Measurements from ENCODE around the gene ITLN1. TPM values are rescaled to one million over a fixed set of nuclear protein-coding genes. Genes with fewer than 3 reads are reported as not detected.
"Not testable (repeated sequence)": the region's sequence is repeated elsewhere in the genome, so short reads cannot be mapped to it uniquely, and the experiment has no call there.

The ITLN1 gene
- polyA plus RNA-seq, 10 donors = 0.13 to 0.48 (median 0.41) TPM; not detected in 6

DNA sequence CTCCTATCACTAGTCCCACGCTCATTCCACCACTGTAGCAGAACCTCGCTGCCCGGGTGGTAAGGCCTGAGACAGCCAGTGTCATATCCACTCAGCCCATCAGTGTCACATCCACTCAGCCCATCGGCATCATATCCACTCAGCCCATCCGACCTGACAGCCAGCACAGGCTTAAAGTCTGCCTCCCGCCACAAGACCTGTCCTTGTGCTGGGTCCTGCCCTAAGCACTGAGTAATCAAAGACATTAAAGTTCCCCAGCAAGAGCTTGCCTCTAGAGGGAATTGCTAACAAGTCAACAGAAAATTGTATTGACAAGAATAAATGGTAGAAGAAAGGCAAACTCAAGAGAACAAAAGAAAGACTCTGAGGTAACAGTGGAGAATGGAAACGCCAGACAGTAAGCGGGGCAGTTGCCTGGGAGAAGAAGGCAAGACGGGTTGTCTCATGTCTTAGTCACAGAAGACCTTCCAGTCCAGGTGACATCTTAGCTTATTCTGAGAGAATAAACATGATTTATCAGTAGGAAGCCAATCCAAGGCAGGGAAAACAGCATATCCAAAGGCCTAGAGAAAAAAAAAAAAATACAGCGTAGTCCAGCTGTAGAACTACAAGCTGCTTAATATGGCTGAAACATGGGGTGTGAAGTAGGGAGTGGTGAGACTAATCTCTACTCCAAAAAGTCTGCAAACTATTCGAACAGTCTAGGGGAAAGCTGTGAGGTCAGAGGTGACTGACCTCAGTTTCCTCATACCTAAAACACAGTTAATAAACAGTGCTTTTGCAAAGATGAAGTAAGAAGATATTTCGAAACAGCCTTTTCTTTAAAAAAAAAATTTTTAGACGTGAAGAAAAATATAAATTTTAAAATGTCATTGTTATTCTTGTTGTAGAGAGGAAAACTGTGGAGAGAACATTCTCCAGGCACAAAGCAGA lies 1.1 kb downstream of the ITLN1 start:
- DNase-seq = no peak

DNA sequence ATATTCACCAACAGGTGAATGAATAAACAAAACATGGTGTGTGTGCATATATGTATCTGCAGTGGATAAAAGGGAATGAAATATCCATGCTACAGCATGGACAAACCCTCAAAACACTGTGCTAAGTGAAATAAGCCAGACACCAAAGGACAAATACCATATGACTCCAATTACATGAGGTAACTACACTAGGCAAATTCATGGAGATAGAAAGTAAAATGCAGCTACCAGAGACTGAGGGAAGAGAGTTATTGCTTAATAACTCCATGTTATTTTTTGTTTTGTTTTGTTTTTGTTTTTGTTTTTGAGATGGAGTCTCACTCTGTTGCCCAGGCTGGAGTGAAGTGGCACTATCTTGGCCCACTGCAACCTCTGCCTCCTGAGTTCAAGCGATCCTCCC lies 2.4 kb downstream of the ITLN1 start:
- DNase-seq = no peak

DNA sequence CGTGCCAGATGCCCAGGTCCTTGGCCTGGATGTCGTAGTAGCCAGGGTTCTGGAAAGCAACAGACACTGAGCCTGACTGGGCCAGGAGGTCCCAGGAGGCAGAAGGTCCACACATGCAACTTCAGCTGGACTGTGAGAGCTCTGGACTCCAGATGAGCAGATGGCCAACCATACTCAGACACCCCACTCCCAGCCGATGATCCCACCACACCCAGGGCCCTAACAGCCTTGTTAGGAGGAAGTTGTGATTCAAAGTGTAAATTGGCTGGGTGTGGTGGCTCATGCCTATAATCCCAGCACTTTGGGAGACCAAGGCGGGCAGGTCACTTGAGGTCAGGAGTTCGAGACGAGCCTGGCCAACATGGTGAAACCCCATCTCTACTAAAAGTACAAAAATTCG lies 3.7 kb downstream of the ITLN1 start:
- DNase-seq = not testable (repeated sequence)

DNA sequence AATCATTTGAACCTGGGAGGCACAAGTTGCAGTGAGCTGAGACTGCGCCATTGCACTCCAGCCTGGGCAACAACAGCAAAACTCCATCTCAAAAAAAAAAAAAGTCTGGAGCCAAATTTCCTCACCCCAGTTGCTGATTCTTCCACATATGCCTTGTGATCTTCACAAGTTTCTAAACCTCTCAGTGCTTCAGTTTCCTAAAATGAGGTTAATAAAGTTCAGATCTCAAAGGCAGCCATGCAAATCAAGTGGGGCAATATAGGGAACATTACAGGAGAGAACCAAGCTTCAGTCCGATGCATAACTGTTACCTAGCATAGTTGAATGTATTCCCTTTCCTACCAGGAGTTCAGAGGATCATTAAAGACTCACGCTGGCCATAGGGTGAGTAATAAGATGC lies 4.8 kb downstream of the ITLN1 start:
- no peak for DNase-seq

DNA sequence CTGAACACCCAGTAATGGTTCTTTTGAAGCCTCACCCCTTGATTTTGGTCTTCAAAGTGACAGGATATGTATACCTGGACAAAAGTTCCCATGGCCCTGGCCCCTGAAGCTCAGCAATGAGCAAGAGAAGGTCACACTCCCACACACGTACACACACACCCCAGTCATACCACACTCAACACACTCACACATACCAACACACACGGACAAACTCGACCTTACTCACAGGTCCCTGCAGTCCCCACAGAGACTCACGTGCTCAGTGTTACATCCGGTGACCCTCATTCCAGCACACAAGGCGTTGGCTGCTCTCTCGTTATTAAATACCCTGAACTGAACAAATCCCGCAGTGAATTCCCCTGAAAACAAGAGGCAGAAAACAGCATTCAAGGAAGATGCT lies 5.9 kb downstream of the ITLN1 start:
- no peak for DNase-seq

DNA sequence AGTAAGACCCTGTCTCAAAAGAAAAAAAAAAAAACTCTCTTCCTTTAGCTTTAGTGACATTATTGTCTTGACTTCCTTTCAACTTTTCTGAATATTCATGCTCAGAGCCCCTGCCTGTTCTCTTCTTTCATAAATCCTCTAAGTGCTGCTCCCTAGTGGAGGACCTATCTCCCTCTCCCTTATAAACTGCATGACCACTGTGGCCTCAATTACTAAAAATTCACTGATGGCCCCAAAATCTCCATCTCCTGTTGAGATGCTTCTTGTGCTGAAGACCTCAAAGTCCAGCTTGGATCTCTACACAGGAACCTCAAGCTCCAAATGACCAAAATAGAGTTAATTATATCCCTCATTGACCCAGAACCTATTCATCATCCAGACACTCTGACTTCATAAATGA lies 7.8 kb downstream of the ITLN1 start:
- DNase-seq = no peak

DNA sequence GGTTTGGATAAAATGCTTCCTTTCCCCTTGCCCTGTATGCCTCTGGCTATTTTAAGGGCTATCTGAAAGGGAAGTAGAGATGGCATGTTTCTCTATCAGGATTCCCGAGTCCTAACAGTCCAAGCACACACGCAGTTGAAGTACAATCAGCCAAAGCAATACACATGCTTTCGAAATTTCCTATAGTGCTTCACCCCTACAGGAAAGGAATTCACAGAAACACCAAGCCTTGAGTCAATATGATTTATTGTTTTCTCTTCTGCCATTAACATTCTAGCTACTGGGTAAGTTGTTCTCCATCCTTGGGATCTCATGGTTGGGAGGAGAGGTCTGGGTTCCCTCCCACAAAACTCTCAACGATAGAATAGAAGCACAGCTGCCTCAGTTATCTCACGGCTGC lies 8.7 kb downstream of the ITLN1 start:
- DNase-seq = no peak

DNA sequence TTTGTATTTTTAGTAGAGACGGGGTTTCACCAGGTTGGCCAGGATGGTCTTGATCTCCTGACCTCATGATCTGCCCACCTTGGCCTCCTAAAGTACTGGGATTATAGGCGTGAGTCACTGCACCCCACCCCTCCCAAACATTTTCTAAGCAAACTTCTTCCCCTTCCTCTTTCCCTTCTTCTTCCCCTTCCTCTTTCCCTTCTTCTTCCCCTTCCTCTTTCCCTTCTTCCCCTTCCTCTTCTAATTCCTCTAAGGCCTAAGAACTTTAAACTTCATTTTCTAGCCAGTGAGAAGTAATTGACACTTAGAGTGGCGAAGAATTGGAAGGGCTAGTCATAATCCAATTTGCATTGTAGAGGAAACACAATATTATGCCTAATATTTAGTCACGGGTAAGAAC lies 9.4 kb downstream of the ITLN1 start:
- DNase-seq = not testable (repeated sequence)

DNA sequence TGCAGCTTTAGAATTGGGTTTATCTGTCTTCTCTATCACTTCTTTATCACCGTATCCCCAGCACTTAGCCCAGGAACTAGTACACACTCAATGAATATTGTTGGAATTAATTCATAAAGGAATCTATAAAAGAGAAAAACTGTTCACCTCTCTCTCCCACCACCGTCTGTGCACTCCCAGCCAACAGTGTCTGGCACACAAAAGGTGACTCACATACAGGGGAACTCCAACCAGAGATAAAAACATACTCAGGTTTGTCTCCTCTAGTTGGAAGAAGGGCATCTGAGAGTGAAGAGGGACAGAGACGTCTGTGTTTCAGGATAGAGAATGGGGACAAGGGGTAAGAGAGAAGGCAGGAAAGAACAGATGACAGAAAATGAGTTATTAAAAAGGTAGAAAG lies 10.0 kb downstream of the ITLN1 start:
- DNase-seq = no peak

DNA sequence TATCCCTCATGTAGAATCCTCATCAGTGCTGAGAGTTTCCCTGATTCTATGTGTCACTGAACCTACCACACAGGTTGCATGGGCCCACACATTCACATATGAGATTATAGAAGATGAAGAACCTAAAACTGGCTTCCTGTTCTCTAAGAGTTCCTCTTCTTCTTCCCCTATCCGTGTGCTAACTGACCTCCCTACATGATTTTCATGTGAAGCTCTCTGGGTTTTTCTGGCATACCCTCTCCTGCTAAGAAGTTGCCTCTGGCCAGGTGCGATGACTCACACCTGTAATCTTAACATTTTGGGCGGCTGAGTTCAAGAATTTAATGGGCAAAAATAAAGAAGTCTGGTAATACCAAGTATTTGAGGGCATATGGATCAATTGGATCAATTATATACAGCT lies 16.8 kb downstream of the ITLN1 start:
- DNase-seq = no peak

DNA sequence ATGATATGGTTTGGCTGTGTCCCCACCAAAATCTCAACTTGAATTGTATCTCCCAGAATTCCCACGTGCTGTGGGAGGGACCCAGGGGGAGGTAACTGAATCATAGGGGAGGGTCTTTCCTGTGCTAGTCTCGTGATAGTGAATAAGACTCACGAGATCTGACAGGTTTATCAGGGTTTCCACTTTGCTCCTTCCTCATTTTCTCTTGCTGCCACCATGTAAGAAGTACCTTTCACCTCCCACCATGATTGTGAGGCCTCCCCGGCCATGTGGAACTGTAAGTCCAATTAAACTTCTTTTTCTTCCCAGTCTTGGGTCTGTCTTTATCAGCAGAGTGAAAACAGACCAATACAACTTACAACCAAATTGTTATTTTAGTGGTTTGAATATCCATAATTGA lies 17.3 kb downstream of the ITLN1 start:
- DNase-seq = not testable (repeated sequence)

DNA sequence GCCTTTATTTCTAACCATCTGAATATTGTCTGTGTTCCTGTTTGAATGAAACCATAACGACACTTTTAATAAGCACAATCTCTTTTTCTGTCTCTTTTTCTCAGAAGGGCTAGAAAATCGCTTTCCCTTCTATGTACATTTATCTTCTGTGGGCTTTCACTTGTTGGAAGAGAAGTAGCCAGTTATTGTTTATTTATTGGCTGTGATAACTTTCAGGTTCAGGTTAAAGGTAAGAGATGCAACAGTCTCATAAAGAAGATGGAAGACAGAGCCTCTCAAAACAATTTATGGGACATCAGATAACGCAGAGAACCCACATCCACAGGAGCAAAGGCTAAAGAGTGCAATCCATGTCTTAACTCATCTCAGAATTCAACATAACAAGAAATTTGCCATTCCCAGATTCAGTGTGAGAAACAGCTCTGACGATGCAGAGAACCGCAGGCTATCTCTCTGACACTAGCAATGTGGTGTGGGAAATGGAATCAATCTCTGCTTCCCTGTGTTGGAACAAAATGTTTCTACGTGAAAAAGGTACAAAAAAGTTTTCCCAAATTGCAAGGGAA lies 18.2 kb downstream of the ITLN1 start:
- no peak for DNase-seq

DNA sequence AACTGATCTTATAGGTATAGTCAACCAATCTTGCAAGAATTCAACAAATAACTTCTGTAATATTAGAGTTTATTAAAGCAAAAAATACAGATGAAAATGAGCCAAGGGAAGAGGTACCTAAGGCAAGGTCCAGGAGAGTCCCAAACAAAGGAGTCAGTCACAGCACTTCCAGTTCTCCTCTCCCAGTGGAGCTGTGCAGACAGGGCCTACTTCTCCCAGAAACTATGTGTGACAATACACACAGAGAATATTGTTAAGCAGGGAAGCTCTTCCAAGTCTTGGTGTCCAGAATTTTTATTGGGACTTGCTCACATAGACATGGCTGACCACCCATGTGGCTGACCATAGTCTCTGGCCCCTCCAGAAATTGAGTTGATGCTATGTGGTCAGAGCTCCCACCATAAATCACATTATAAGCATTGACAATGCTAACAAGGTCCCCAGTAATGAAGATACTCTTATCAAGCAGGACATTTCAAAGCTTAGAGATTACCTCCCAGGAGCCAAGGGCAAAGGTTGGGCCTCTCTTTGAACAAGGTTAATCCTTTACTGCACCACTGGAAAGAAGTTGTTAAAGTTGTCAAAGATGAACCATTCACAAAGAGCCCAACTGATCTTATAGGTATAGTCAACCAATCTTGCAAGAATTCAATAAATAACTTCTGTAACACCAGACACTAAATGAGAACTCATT lies 18.8 kb downstream of the ITLN1 start:
- no peak for DNase-seq

DNA sequence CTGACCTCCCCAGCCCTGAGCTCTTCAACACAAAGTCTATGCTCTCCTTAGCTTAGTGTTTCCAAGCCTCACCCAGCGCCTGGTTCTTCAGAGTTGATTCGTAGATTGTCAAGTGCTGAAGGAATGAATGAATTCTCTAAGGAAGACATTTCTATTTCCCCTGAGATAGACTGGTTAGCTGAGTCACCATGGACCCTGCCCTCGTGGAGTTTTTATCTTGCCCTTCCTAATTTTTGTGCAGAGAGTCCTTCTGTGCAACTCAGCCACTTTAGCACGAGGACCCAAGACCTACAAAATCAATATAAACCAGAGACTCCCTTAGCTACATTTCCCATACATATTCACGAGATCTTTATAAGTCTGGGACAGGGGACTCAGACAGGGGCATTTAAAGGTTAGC lies 19.6 kb downstream of the ITLN1 start:
- DNase-seq = no peak

DNA sequence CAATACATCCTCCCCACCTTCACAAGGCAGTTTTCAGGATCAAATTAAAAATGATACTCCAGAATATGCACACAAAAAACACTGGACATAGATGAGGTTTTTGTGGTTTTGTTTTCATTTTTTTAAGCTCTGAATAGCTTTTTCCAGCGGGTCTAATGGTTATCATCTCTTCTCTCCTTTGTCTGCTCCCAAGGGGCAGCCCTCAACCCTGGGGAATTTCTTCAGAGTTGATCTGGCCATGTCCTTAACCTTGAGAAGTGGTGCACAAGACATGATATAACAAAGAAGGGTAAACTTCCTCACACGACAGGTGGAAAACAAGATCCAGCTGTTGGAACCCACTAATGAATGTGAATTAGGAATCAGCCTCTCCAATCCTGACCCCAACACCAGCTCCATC lies 20.8 kb downstream of the ITLN1 start:
- no peak for DNase-seq

DNA sequence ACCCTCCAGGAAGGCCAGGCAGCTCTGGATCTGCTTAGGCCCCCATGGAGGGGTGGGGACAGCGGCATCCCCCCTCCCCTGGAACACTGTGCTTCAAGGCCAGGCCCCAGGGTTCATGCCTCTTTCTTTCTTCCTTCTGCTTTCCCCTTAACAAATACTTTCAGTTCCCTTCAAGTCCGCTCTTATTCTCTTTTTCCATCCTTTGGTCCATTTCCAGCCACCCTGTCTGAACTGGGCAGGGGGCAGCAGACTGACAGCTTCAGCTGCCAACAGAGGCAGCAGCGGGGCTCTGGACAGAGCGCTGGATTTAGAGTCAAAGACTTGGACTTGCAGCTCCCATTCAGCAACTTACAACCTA lies 21.2 kb downstream of the ITLN1 start:
- DNase-seq = peak; percentile 2 to 48 (median 6)

DNA sequence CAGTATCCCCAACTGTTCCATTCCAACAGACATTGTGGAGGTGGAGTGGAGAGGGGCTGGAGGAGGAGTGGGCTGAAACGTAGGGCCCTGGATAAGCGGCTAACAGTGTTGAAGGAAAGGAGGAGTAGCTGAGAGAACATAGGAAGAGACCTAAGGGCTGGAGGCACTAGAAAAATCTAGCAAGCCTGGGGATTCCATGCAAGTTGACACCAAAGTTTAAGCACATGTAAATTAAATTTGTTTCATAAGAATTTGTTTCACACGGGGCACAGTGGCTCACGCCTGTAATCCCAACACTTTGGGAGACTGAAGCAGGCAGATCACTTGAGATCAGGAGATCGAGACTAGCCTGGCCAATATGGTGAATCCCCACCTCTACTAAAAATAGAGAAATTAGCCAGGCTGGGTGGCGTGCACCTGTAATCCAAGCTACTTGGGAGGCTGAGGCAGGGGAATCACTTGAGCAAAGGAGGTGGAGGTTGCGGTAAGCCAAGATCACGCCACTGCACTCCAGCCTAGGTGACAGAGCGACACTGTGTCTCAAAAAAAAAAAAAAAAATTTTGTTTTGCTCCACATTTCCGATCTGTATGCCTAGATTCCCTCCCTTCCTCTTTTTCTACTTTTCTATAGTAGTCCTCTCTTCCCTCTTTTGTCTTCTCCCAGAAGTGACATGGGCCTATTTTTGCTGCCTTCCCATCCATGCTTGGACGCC lies 21.8 kb downstream of the ITLN1 start:
- no peak for DNase-seq

DNA sequence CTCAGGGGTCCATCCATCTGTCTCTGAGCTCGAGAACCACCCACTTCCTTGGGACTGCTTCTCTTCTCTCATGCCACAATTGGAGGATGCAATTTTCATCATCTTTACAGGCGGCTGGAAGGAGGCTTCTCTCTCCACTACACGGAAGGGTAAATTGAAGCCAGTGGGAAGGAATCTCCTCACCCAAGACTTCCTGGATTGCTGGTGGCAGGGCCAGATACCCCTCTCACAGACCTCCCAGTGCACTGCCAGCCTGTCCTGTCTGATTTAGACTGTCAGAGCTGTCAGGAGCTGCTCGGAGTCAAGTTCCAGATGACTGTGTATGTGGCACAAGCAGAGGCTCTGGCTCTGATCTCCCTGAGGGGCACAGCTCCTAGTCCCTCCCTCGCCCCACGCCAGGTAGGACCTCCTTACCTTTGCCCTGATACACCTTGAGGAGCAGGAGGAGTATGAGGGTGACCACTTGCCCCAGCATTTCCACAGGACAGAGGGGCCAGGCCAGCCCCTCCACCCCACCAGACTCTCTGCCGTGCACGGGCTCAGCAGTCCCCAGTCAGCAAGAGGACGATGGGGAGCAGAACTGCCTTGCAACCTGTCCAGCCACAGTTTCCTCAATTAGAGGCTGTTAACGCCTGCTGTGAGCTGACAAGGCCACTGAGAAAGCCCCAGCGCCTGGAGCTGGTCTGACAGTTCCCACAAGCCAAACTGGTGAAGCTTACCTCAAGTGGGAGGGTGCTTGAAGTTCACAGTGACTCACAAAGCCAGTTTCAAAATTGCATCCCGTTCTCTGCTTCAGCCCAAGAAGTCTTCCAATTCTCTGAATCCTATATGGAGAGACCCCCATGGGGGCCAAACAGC lies 22.5 kb downstream of the ITLN1 start, which contains the start of gene CD244:
TSS of gene CD244 (minus strand) at position 685 of the 858 bp plus-strand sequence. CDS start at position 475, 210 bp downstream.
- no peak for DNase-seq

DNA sequence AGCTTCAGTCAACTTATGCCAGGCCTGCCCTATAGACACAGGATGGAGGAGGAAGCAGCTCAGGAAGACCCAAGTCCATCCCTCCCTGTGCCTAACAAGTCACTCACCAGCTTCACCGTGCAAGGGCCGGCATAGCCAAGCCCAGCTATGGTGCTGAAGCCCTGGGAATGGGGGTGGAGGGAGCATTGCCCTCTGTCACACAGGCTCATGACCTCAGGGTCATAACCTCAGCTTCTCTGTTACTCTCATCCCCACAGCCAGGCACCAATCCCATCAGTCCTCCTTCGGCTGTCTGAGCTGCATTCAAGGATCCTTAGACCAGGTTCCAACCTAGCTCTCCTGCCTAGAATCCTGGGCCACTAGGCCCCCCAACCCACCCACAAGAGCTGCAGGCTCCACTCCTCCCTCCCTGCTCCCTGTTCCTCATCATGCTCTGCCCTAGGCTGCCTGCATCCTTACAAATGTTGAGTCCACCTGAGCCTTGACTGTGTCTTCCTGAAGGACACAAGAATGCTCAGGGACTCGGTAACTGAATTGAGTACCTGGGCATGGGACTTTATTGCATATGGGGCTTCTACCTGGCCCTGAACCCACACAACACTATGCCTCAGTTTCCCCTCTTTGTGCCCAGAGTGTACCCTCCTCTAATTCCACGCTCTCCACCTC lies 24.0 kb downstream of the ITLN1 start:
- DNase-seq = no peak

DNA sequence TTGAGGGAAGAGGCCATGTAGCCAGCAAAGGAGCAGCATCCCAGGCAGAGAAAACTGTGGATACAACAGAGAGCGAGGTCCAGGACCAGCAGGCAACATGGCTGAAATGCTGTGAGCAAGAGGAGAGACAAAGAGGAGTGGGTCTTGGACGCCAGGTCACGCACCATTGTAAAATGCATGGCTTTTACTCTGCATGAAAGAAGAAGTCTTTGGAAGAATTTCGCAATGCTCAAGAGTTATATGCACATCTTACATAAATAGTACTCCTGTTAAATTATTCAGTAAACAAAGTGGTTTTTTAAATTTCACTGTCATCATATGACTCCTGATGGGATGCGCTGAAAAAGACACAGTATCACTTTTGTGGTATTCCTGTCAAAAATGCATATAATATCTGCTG lies 25.8 kb downstream of the ITLN1 start:
- no peak for DNase-seq

DNA sequence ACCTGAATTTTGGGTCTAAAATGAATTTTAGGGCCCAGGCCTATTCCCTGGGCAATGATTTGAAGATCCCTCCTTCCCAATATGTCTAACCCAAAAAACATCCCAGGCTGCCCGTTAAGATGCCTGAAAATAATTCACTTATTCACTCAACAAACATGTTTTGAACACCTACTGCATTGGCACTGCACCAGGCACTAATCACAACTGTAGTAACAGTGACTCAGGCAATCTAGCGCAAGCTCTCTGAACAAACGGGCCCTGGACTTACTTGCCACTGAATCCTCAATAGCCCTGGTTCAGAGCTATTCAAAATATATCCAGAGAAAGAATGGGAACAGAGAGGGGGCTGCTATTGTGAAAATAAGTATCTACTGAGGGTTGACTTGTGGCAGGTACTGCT lies 26.5 kb downstream of the ITLN1 start:
- no peak for DNase-seq
